Stimulated activated CD4-positive, alpha-beta T cell treated with anti-CD3 and anti-CD28 coated beads, Interleukin-4, amount 100 ng/mL, for 4 hours (primary cell): ENCODE measurements around the gene PBX3.

Experiments used
- DNase-seq, 2 experiments: peaks; one replicate each; pipeline ENCODE4 v3.0.0-alpha.2; 2020

The PBX3 gene

GRCh38 chr9:125883565-125884217 is 136.5 kb downstream of the PBX3 start:
- no peak for DNase-seq

GRCh38 chr9:125884218-125884595 is 137.0 kb downstream of the PBX3 start:
- DNase-seq, result no peak

GRCh38 chr9:125885405-125886034 is 138.3 kb downstream of the PBX3 start:
- no peak for DNase-seq

DNA sequence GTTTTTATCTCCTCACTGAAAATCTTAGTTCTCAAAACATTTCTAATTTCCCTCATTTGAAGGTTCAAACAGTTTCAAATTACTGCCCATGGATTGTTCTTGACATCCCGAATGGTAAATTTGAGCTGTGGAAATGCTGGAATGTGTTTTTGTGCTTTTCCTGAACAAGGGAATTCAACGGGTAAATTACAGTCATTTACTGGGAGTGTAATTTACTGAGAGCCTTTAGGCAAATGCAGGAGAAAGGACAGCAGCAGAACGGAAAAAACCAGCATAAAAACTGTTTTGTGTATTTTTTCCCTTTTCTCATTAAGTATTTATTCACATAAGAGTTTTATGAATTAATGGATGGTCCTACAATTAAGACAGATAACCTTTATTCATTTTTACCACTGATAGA is 139.2 kb downstream of the PBX3 start:
- DNase-seq, result no peak

- no peak for DNase-seq
Measured at GRCh38 chr9:125887172-125887571, 140.0 kb downstream of the PBX3 start.

- DNase-seq, result no peak
Measured at GRCh38 chr9:125888211-125888610, 141.0 kb downstream of the PBX3 start.

GRCh38 chr9:125889112-125889475 is 141.9 kb downstream of the PBX3 start:
- DNase-seq, result peak in 1 of 2 experiments; percentile 0

- DNase-seq, result peak; percentile 32 to 41
Measured at GRCh38 chr9:125889476-125890419, 142.6 kb downstream of the PBX3 start.

GRCh38 chr9:125890826-125891225 is 143.7 kb downstream of the PBX3 start:
- DNase-seq, result no peak

GRCh38 chr9:125893277-125893676 is 146.1 kb downstream of the PBX3 start:
- no peak for DNase-seq

GRCh38 chr9:125894566-125894965 is 147.4 kb downstream of the PBX3 start:
- no peak for DNase-seq

DNA sequence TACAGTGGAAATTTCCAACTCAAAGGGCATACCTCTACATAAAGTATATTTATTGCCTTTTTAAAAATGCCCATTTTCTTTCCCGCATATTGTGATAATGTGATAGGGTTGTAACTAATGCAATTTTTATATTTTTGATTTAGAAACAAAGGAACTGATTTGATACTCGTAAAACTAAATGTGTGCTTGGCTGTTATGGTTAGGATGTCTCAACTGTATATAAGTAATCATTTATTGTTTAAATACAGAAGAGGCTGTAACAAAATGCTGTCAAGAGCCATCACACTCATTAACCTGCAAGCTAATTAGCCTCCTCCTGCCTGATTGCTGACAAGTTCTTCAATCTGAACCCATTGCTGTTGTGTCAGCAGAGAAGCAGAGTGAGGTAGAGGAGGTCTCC is 149.2 kb downstream of the PBX3 start:
- no peak for DNase-seq

DNA sequence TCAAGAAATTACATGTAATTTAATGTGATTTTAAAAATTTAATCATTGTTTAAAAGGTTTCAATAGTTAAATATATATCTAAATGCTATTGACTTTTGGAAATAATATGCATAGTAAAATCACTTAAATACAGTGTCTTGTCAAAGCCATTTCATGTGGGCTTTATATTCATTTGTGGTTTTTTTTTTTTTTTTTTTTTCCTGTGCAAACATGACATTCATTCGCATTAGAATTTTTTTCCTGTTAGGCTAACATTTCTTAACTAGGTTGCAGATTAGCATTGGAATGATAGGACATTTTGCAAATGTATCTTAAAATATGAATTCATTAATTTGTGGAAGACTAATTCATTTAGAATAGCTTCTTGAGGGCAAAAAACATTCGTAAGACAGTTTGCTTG is 149.8 kb downstream of the PBX3 start:
- DNase-seq, result no peak

GRCh38 chr9:125897481-125897880 is 150.3 kb downstream of the PBX3 start:
- DNase-seq, result no peak

DNA sequence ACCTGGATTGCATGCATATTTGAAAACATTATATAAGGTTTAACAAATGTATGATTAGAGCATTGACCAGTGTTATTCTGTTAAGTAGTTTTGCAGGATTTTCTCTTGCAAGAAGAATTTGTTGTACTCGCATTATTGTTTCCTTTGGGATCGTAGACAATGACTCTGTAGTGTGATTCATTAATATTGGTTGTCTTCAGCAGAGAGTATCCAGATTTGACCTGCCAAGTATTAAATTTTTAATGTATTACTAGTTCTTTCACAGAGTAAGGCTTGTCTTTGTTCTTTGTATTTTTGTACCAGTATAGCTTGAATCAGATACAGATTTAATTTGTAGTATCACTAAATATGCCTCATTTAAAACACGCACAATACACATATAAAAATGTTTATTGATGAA is 155.0 kb downstream of the PBX3 start:
- DNase-seq, result no peak

DNA sequence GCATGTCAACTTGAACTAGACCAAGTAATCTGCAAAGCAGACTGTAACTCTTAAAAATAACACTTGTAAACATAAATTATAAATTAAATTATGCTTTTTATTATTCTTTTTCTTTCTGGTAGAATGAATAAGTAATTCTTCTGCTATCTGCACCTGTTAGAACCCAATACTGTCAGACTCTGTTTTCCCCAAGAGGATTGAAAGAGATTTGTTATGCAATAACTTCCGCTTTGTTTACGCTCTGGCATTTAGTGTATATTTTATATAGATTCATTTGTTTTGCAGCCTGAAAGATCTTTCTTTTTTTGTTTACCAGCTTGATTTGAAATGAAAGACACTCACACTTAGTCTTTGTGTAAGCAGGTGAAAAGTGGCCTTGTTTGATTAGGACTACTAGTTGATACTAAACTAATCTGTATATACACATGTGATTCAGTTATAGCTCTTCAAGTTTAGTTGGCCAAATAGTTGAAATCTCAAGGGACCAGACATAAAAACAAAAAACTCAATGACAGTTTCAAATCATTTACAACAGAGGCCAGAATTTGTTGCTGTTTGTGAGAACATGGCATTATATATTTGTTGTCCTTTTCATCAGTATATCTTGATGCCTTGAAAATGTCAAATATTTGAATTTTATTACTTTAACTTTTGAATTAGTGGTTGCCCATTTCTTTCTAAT is 155.8 kb downstream of the PBX3 start:
- no peak for DNase-seq

- no peak for DNase-seq
Measured at GRCh38 chr9:125904155-125904851, 157.1 kb downstream of the PBX3 start.

- no peak for DNase-seq
Measured at GRCh38 chr9:125906144-125906543, 159.0 kb downstream of the PBX3 start.

GRCh38 chr9:125906893-125907292 is 159.7 kb downstream of the PBX3 start:
- DNase-seq, result no peak

DNA sequence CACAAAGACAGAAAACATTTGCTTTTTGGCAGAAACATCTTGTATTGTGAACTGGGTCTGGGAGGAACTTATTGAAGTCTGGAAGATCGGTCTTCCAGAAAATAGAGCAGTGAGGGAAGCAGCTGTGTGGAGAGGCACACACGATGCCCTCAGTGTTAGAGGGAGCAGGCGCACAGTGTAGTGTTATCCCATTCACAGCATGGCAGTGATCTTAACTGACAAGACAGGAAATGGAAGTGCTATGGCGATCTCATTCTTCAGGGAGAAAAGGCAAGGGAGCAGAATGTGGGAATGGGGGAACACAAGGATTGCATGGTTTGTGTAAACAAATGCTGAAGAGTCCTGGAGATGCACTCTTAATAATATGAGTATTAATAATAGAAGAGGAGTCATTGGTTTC is 161.0 kb downstream of the PBX3 start:
- no peak for DNase-seq

DNA sequence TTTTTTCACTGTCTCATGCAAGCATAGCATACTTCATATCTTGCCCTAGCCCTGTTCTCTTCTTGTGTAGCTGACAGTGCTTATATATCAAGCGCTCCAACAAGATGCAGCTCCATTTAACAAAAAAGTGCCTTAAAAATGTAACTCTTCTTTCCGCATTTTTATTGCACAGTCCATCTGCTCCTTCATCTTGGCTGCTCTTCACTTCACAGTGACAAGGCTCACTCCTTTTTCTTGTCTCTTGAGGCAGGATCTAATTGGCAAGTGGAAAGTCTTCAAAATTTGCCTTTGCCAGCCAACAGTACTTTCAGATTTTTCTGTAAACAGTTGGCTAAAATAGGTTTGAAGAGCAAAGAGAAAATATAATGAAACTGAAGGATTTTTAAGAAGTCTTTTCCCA is 161.8 kb downstream of the PBX3 start:
- DNase-seq, result no peak

DNA sequence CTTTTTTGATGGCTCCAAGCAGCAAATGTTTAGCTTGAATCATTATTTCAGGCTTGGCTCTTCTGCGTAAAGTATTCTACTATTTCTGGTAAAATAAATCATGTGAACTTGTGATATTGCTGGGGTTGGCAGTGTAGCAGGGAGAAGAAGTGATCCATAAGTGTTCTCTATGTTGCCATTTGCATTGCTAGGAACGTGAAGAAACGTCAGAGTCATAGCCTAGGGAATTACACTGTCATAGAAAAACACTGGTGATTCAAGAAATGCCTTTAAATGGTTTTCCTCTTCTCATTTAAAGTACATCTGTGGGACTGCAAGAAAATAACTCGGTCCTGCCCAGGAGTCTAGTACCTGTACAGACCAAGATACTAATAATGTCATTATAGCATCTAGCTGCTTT is 162.3 kb downstream of the PBX3 start:
- no peak for DNase-seq

DNA sequence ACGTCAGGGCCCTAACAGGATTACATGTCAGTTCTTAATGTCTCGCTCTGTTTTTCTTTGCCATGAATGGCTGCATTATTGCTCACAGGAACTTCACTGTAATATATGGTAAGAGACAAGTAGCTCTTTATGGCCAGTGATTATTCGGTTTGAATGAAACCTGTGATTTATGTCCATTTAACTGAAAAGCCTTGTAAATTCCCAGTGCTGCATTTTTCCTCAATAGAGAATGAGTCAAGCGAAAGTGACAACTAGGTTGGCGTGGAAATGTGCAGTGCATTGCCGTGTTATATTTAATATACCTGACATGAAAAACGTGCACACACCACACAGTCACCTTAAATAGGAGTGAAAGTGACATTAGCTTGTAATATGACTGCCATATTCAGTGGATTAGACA is 163.1 kb downstream of the PBX3 start:
- DNase-seq, result no peak
